Activated T-cell treated with anti-CD3 and anti-CD28 coated beads for 24 hours (primary cell): ENCODE results near the gene ZNF101.
"Not testable (repeated sequence)": the region's sequence is repeated elsewhere in the genome, so short reads cannot be mapped to it uniquely, and the experiment has no call there.

Experiments
- DNase-seq: peaks from one replicate; pipeline ENCODE4 v3.0.0-alpha.2; 2020; ENCODE audit warnings: low read depth

Gene ZNF101

GRCh38 chr19:19661675-19662251 lies 6.9 kb upstream of the ZNF101 start:
- peak; percentile 30 for DNase-seq

GRCh38 chr19:19662344-19662743 lies 6.3 kb upstream of the ZNF101 start:
- DNase-seq: no peak

- no peak for DNase-seq
These were observed 5.8 kb upstream of the ZNF101 start for GRCh38 chr19:19662871-19663255.

GRCh38 chr19:19663256-19664120 lies 5.2 kb upstream of the ZNF101 start, which contains the start of gene ATP13A1:
Gene ATP13A1, minus strand, starts transcription at chr19:19663676. Its CDS starts 10 bp downstream, at chr19:19663666.
- DNase-seq: peak; percentile 89

GRCh38 chr19:19665420-19665948 lies 3.2 kb upstream of the ZNF101 start:
- DNase-seq: not testable (repeated sequence)

GRCh38 chr19:19670070-19670551 lies 1.5 kb downstream of the ZNF101 start:
- no peak for DNase-seq

- DNase-seq: no peak
These were observed 4.2 kb downstream of the ZNF101 start for GRCh38 chr19:19672816-19673215.

GRCh38 chr19:19674315-19674714 lies 5.7 kb downstream of the ZNF101 start:
- no peak for DNase-seq

- no peak for DNase-seq
These were observed 8.9 kb downstream of the ZNF101 start for GRCh38 chr19:19677579-19677978.

GRCh38 chr19:19679176-19680073 lies 10.8 kb downstream of the ZNF101 start:
- no peak for DNase-seq

GRCh38 chr19:19686119-19686518 lies 17.5 kb downstream of the ZNF101 start:
- not testable (repeated sequence) for DNase-seq

GRCh38 chr19:19686580-19686979 lies 17.9 kb downstream of the ZNF101 start:
- DNase-seq: no peak

GRCh38 chr19:19687090-19687489 lies 18.5 kb downstream of the ZNF101 start:
- DNase-seq: no peak

GRCh38 chr19:19689023-19689422 lies 20.4 kb downstream of the ZNF101 start:
- not testable (repeated sequence) for DNase-seq

- DNase-seq: no peak
These were observed 23.0 kb downstream of the ZNF101 start for GRCh38 chr19:19691683-19692082.

- DNase-seq: no peak
These were observed 27.7 kb downstream of the ZNF101 start for GRCh38 chr19:19696386-19696785.

- no peak for DNase-seq
These were observed 28.9 kb downstream of the ZNF101 start for GRCh38 chr19:19697589-19697988.

GRCh38 chr19:19700493-19700892 lies 31.9 kb downstream of the ZNF101 start:
- DNase-seq: not testable (repeated sequence)

GRCh38 chr19:19704836-19705235 lies 36.2 kb downstream of the ZNF101 start:
- DNase-seq: no peak

- DNase-seq: no peak
These were observed 41.9 kb downstream of the ZNF101 start for GRCh38 chr19:19710506-19710905.

- no peak for DNase-seq
These were observed 42.8 kb downstream of the ZNF101 start for GRCh38 chr19:19711306-19711933.
